WTC11 (cell line): Measurements from ENCODE around the gene QRICH2. TPM values are rescaled to one million over a fixed set of nuclear protein-coding genes. Genes with fewer than 3 reads are reported as not detected.

ENCODE experiments used
- total RNA-seq: library from RNA; stranded (reverse); gene quantifications from 3 replicates; pipeline ENCODE4 v1.2.3, GENCODE V29; 2021

The QRICH2 gene
- total RNA-seq, 1 experiment from 2014 or later = 1.5 TPM

Other genes starting within 250 kb of the QRICH2 start
- 80.5 to 90.7 TPM (median 82.0 TPM) in 3 replicates for gene SRP68, start 235.8 kb downstream of the QRICH2 start, total RNA-seq
- 1.7 to 2.9 TPM (median 2.0 TPM) in 3 replicates for gene GALR2, start 233.5 kb downstream of the QRICH2 start, total RNA-seq
- gene ZACN, start 229.1 kb downstream of the QRICH2 start, total RNA-seq = 0.07 to 0.28 TPM (median 0.11 TPM) in 3 replicates
- gene EXOC7, start 204.5 kb downstream of the QRICH2 start, total RNA-seq = 90.0 to 126 TPM (median 96.2 TPM) in 3 replicates
- 6.2 to 11.8 TPM (median 6.8 TPM) in 3 replicates for gene FOXJ1, start 167.0 kb downstream of the QRICH2 start, total RNA-seq
- gene RNF157, start 67.8 kb downstream of the QRICH2 start, total RNA-seq = 11.2 to 15.1 TPM (median 13.7 TPM) in 3 replicates
- 24.4 to 30.3 TPM (median 28.2 TPM) in 3 replicates for gene UBALD2, start 42.9 kb downstream of the QRICH2 start, total RNA-seq
- 50.0 to 56.5 TPM (median 52.3 TPM) in 3 replicates for gene PRPSAP1, start 45.6 kb upstream of the QRICH2 start, total RNA-seq
- 2.5 to 2.9 TPM (median 2.8 TPM) in 3 replicates for gene SPHK1, start 76.3 kb upstream of the QRICH2 start, total RNA-seq
- 57.1 to 68.9 TPM (median 59.6 TPM) in 3 replicates for gene UBE2O, start 144.9 kb upstream of the QRICH2 start, total RNA-seq
- gene AANAT, start 159.3 kb upstream of the QRICH2 start, total RNA-seq = 0.17 to 0.57 TPM in 2 of 3 replicates, not detected in the other
- gene RHBDF2, start 193.1 kb upstream of the QRICH2 start, total RNA-seq = 28.6 to 33.0 TPM (median 31.5 TPM) in 3 replicates
- 3.6 to 5.3 TPM (median 5.1 TPM) in 3 replicates for gene CYGB, start 229.4 kb upstream of the QRICH2 start, total RNA-seq
- 2.7 to 4.5 TPM (median 4.0 TPM) in 3 replicates for gene PRCD, start 231.8 kb upstream of the QRICH2 start, total RNA-seq